Fibroblast of upper back skin (primary cell): ENCODE data around the gene ARHGEF10L.
"Not testable (repeated sequence)": the region's sequence is repeated elsewhere in the genome, so short reads cannot be mapped to it uniquely, and the experiment has no call there.

Experiments
- DNase-seq: peaks from one replicate; pipeline ENCODE4 v3.0.0-alpha.2; 2013

Gene ARHGEF10L

GRCh38 chr1:17616731-17617279 is 77.3 kb downstream of the ARHGEF10L start:
- DNase-seq = no peak

GRCh38 chr1:17617787-17618557 is 78.5 kb downstream of the ARHGEF10L start:
- peak; percentile 28 for DNase-seq

- no peak for DNase-seq
These were observed 79.2 kb downstream of the ARHGEF10L start for GRCh38 chr1:17618558-17619247.

- no peak for DNase-seq
These were observed 81.0 kb downstream of the ARHGEF10L start for GRCh38 chr1:17620448-17620847.

- DNase-seq = no peak
These were observed 82.2 kb downstream of the ARHGEF10L start for GRCh38 chr1:17621691-17622090.

GRCh38 chr1:17622823-17623222 is 83.3 kb downstream of the ARHGEF10L start:
- DNase-seq = no peak

GRCh38 chr1:17624611-17625233 is 85.2 kb downstream of the ARHGEF10L start:
- peak; percentile 17 for DNase-seq

- no peak for DNase-seq
These were observed 87.9 kb downstream of the ARHGEF10L start for GRCh38 chr1:17627239-17628052.

GRCh38 chr1:17629046-17629445 is 89.5 kb downstream of the ARHGEF10L start:
- not testable (repeated sequence) for DNase-seq

GRCh38 chr1:17629460-17629859 is 90.0 kb downstream of the ARHGEF10L start:
- no peak for DNase-seq

- no peak for DNase-seq
These were observed 90.7 kb downstream of the ARHGEF10L start for GRCh38 chr1:17630048-17630830.

GRCh38 chr1:17630986-17631385 is 91.5 kb downstream of the ARHGEF10L start:
- no peak for DNase-seq

- no peak for DNase-seq
These were observed 91.9 kb downstream of the ARHGEF10L start for GRCh38 chr1:17631410-17631809.

- no peak for DNase-seq
These were observed 92.6 kb downstream of the ARHGEF10L start for GRCh38 chr1:17632106-17632505.

GRCh38 chr1:17632541-17633184 is 93.2 kb downstream of the ARHGEF10L start:
- peak; percentile 12 for DNase-seq

GRCh38 chr1:17633654-17634053 is 94.2 kb downstream of the ARHGEF10L start:
- DNase-seq = peak; percentile 77

- no peak for DNase-seq
These were observed 95.8 kb downstream of the ARHGEF10L start for GRCh38 chr1:17635276-17635675.

- no peak for DNase-seq
These were observed 96.3 kb downstream of the ARHGEF10L start for GRCh38 chr1:17635811-17636210.

GRCh38 chr1:17636612-17637011 is 97.1 kb downstream of the ARHGEF10L start:
- peak; percentile 80 for DNase-seq

- no peak for DNase-seq
These were observed 97.6 kb downstream of the ARHGEF10L start for GRCh38 chr1:17637055-17637454.

GRCh38 chr1:17639703-17640340 is 100.3 kb downstream of the ARHGEF10L start:
- DNase-seq = no peak
